ENCODE measurements around the gene CST7.

DNA sequence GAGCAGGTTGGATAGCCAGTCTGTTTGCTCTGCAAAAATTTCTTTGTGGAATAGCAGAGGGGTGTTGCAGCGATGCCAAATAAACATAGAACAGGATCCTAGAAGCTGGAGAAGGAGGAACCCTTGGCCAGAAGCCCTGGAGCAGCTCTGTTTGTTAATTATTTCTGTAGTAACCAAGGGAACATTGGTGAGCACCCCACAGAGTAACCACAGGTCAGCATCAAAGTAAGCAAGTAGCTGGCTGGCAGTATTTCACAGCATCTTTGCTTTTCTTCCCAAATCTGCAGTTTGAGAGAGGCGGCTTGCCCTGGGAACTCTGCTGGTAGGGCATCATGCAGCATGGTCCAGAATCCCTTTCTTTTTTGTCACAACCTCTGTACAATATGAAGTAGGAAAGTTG is 56.2 kb downstream of the CST7 start:
- TF ChIP-seq POLR2AphosphoS5 (IDR thresholded peaks at IDR 0.05; ENCODE audit: borderline replicate concordance, low read depth, low read length): no peak
- TF ChIP-seq EZH2 (IDR thresholded peaks at IDR 0.05): no peak
